UCSD-AML1 (cell line): ENCODE data around the gene GPC6.

ENCODE experiments used
- DNase-seq: peaks from one replicate; lab custom pipeline; 2025; ENCODE audit not compliant: unreplicated experiment; lab: John Stamatoyannopoulos, UW

Gene GPC6

DNA sequence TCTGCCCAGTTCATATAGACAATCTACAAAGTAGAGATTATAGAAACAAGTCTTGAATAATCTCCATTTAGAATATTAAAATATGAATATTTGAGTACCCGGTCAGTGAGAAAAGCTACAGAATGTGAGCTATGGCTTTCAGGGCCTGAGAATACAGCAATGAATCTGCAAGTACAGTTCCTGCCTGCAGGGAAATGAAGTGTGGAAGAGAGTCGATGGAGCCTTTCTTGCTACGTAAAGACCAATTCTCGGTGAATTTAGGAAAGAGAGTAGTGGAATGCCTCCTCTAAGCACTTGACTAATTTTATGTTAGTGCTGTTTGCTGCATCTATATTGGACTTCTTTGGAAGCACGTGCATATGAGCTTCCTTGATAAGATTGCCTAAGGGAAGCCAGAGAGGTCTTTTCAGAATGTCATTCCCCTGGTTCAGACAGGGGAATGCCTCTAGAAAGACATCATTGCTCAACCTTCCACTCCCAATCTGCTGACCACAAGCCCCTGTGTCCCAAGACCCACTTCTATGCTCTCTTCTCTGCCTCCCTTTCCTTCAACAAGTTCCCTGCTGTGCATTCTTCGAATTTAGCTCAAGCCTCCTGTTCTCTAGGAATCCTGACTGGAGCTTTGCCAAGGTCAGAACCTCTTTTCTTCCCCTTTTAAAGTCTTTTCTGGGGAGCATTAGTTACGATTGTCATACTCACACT, 41.9 kb downstream of the GPC6 start:
- DNase-seq = no peak

DNA sequence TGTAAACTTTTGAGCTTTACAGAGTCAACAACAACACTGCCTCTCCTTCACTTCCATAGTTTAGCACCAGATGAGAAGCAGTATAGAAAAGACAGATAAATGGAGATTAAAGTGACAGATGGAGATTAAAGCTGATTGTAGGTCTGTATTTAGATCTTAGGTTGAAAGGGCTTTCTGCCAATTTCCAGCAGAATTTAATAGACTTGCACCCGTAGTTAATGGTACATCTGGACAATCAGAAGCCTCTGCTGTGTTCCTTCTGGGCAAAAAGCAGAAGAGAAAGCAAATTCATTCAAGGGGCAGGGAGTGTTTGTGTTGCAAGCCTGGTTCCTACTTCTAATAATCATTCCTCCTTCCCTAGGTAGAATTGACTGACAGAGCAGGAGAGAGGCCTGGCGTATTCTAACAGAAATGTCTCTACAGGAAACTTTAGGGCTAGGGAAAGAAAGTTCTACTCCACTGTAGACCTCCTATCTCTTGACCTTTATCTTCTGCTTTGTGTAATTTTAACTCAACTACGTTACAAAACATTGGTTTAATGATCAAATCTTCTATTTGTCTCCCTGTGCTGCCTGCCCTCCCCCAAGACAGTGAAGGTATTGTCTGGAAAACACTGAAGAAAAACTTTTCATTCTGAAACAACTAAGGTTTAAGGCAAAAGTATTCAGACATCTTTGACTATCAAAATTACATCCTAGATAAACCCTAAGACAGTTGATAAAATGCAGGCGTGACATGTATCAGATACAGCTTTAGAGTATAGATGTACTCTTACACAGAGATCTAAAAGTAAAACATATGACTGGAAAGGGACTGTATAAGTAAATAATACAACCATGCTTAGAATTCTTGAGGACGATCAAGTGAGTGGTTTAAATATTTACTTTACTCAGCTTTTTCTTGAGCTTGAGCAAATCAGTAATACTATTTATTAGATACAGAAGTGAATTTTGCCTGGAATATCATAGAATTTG, 44.4 kb downstream of the GPC6 start:
- no peak for DNase-seq

DNA sequence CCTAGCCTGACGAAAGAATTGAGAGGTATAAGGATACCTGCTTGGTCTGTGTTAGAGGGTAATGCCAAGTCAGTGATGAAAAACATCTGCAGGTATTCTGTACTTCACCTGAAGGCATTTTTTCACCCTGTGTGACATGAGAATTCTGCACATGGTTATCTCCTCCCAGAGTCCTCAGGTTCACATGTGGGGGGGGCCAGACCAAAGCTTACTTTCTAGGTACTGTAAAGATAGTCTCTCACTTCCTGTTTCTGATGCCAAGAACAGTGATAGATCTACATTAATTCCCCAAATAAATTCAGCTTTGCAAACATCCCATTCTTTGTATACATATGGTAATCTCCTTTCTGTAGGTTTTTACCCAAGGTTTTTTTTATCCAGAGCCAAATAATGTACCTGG, 53.4 kb downstream of the GPC6 start:
- DNase-seq = no peak

DNA sequence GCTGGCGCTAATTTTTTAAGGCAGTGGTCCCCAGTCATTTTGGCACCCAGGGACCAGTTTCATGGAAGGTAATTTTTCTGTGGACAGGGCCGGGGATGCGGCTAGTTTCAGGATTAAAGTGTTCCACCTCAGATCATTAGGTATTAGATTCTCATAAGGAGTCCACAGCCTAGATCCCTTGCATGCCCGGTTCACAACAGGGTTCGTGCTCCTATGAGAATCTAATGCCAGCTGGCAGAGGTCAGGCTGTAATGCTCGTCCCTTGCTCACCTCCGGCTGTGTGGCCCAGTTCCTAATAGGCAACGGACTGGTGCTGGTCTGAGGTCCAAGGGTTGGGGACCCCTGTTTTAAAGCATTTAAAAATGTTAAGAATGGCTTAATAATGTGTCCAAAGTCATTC, 54.1 kb downstream of the GPC6 start:
- no peak for DNase-seq

DNA sequence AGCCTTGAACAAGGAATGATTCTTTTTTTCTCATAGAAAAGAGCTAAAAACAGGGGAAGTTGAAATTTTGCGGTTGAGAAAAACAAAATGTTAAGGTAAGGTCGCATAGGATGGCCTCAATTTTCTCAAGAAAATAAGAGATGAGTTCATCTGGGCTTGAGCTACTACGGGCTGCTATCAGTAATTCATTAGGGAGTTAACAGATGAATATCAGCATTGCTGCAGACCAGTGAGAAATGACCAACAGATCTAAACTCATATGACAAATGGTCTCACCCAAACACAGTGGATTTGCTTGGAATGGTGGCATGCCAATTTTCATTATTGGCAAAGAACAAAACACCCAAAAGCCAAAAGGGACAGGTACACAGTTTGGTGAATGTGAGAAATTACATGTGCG, 56.6 kb downstream of the GPC6 start:
- no peak for DNase-seq

DNA sequence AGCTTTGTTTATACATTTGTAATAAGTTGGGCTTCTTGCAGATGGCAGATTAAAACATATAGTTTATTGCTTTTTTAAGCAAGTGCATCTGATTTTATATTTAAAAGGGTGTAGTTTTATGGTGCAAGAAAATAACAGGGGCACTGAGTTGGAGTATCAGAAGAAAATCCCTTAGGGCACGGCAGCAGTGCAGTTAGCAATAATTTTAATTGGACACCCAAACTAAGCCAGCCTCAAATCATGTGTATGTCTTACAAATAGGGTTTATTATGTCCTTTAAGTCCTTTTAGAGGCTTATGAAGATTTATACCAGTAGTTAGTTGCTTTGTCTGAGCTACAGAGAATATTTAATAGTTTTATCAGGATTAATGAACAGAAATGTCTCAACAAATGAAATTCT, 57.5 kb downstream of the GPC6 start:
- DNase-seq = no peak

DNA sequence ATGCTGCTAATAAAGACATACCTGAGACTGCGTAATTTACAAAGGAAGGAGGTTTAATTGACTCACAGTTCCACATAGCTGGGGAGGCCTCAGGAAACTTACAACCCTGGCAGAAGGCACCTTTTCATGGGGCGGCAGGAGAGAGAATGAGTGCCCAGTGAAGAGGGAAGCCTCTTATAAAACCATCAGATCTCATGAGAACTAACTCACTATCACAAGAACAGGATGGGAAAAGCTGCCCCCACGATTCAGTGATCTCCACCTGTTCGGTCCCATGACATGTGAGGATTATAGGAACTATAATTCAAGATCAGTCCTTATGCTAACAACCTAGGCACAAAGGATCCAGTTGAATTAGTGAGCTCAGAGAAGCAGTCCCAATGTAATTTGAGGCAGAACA, 59.4 kb downstream of the GPC6 start:
- no peak for DNase-seq

DNA sequence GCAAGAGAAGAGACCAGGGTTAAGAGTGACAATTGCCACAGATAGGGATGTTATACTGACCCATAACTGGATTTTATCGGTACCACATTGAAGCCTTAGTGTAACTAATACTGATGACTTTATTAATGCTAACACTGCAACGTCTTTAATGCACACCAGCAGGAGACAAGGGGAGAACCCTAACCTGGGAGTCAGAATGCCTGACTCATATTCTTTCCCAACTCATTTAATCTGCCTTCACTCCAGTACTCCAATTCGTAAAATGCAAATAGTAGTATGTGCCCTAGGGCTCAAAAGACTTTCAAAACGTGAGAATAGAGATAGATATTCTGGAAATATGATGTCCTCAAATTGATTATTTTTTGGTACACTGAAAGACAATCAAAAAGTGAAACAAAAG, 62.4 kb downstream of the GPC6 start:
- no peak for DNase-seq

DNA sequence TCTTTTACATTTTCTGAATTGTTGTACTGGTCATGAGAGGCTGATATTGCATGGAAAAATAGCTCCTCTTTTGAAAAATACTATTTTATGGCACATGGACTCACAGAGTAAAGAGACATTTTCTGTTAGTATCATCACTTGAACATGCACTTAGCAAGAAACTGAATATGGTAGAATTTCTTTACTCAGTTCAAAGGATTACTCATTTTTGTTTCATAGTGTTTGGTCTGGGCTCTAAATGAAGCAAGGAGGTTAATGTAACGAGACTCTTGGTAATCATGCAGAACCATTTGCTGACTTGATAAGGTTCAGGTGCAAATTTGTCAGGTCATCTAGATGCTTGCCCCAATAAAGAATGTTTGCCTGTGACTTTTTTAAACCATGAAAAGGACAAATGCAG, 63.2 kb downstream of the GPC6 start:
- no peak for DNase-seq

DNA sequence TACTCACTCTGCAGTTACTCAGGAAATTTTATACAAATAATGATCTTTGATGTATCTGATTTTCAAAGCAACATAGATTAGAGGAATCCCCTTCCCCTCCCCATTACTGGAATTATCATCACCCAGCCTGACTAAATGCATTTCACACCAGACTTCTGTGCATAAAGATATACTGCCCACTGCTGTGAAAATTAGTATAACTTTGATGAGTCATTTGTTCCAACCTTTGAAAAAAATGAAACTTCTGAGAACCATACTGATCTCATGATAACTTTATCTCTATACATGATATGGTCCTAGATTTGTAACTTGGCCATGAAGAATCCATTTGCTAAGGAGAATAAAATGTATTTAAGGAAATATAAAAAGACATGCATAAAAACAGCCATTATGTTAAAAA, 63.9 kb downstream of the GPC6 start:
- no peak for DNase-seq

DNA sequence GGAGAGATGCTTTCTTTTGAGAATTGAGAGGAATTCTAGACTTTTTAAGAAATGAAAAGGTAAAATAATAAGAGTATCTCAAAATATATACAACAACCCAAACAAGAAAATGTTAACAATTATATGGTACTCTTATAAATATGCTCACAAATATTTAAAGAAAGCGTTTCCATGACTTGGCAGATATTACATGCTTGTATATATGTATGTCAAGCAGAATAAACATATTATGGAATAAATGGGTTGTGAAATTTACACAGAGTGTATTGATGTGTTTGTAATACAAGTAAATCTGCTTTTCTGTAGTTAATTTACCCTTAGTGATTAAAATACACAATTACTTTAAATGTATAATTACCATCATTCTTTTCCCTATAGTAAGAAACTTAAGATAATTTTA, 65.8 kb downstream of the GPC6 start:
- DNase-seq = no peak

DNA sequence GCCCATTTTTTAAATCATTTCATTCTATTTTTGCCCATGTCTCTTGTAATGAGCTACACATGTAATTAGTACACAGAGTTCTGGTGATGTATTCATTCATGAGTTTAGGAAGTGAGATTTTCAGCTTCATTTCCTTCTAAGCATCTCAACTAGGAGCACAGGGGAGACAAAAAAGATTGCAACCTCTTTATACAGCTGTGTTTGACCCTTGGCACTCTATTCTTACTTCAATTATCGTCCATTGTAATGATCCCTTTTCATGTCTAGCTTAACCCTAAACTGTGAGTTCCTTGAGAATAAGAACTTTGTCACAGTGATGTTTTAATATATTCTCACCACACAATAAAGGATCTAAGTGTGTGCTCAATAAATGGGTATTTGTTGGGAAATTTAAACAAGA, 67.1 kb downstream of the GPC6 start:
- DNase-seq = no peak

DNA sequence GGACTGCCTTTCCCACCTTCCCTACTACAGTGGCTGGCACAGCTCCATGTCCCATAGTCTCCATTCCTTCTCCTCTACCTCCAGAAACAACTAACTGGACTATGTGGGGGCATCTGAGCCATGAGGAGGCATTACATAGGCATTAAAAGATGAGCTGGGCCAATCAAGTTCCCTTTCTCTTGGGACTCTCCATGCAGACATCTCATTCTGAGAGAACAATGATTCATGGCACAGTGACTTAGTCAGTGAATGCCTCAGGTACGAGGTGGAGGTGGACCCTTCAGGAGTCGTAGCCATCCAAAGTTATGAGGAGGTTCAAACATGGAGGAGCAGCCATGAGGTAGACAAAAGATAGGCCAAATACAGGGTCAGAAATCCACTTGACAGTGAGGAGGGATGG, 70.0 kb downstream of the GPC6 start:
- DNase-seq = no peak

DNA sequence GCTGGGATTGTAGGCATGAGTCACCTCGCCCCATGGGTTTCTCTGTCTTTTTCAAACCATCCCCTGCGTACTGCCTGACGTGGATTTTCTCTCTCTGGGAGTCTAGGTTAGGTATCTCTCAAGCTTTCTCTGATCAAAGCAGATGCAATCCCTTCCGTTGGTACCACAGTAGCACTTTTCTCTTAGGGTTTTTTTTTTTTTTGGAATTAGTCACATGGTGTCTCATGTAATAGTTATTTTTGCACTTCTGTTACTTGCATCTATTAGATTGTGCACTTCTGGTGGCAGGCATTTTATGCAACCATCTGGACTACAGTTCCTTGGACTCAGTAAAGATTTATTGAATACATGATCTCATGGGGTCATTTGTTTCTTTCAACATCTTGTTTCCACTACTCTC, 72.1 kb downstream of the GPC6 start:
- DNase-seq = no peak

DNA sequence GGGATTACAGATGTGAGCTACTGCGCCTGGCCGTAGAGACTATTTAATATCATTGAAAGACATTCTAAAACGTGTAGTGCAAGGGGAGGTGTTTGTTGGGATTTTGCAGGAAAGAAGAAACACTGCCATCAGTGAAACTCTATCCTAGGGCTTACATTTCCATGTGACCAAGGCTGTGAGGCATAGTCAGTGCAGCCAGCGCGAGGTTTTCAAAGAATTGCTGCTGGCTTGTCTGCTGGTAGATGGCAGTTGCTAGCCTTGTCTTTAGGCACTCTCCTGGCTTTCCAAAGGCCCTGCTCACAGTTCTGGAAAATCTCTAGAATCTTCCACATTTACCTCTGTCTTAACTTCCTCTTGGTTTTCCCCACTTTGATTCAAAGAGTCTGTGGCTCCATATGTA, 77.5 kb downstream of the GPC6 start:
- no peak for DNase-seq

DNA sequence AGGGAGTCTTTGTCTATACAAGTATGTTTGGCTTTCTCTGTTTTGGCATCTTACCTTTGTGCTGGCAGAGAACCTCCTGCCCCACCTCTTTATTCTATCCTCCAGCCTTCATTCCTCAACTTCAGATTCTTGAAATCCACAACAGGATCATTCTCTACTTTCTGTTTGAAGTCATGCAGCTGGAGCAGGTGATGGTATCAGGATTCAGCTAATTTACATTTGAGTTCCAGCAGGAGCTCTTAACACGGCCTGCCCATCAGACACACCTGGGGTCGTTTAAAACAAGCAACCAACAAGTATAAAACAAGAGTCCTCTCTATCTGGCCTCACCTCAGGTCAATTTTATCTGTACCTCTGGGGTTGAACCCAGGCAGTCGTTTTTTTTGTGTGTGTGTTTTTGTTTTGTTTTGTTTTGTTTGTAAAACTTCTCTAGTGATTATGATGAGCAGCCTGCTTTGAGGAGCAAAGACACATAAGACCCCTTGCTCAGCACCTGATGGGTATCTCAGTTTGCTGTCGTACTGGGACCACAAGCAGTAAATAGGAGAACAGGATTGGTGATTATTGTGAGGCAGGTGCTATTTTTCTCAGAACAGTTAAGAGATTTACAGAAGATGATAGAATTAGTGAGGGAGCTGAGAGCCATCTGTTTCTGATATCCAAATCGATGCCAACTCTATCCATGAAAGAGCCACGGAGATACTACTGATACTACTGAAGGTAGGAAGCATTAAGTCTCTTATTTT, 78.4 kb downstream of the GPC6 start:
- DNase-seq = no peak

DNA sequence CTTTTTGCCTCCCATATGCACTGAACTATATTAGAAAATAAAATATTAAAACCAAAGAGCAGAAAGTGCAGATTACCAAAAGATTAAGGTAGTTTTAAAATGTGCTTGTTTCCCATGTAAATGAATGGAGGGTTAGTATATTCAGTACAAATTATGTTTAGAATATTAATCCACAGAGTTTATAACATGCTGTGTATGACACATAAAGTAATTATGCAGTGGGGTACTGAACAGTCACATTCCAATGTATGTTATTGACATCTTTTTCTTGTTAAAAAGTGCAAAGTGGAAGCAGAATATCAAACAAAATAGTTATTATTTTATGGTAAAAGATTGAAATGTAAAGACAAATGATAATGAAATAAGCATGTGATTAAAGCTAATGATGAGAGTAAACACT, 79.3 kb downstream of the GPC6 start:
- DNase-seq = no peak

DNA sequence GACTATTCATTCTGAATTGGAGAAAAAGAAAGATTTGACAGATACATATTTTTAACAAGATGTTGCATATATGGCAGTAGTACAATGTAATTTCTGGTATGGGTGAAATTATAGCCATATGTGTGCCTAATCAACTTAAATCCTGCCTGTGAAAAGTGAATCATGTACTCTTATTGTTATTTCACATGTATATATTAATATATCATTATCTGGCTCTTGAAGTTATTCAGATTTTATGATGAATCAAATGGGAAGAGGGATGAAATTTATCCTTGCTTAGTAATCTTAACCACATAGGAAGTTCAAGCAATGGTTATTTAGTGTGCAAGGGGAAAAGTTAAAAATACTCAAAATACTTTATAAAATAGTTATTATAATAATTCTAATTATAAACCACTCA, 80.5 kb downstream of the GPC6 start:
- no peak for DNase-seq

DNA sequence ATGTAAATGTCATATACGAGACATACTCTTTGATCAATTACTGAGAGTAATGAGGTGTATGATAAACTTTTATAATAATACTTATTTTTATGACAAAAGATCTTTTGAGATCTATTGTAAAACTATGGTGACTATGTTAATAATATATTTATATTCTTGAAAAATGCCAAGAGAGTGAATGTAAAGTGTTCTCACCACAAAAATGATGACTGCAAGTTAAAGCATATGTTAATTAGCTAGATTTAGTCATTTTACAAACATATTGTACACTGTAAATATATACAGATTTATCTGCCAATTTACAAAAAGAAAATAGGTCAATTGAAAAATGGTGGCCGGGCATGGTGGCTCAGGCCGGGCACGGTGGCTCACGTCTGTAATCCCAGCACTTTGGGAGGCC, 81.0 kb downstream of the GPC6 start:
- DNase-seq = no peak

DNA sequence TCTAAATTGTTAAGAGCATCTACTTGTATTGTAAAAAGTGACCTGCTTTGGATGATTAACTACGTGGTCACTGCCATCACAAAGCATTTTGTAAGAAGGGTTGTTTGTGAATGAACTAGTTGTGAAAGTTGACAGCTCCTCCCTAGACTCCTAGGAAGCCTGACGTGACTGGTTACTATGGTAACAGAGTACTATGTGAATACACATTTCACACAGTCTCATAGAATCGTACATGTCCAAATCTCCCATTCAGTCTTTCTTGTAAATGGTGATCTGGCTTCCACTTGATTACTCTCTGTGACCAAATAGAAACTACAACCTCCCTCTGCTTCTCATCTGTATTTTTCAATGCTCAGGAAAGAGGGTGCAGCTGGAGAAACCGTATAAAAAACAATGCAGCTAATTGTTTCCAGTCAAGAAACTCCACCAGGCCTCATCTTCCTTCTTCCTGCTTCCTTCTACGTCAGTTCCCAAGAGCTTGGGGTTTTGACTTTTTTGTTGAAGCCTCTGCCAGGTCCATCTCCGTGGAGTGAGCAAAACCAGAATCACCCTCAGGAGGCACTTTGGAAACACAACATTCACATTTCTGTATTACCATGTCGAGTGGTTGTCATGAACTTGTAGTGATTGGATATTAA, 83.4 kb downstream of the GPC6 start:
- DNase-seq = no peak

DNA sequence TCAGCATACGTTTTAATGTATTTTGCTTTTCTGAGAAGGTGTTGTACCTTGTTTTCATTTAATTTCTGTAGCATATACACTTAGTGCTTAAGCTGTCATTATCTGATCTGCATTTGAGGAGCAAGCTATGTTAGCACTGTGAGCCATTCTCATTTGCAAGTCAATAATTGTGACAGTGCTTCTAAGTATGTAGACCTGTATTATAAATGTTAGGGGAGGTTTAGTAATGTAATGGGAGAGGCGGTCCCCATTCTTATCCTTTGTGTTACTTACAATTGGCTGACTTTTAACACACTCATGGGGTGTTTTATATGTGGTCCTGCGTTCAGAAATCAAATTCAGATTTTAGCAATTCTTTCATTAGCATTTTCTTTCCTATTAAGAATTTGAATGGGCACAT, 90.2 kb downstream of the GPC6 start:
- DNase-seq = no peak
